K562 (cell line): ENCODE results near the gene CXCL1. TPM values are rescaled to one million over a fixed set of nuclear protein-coding genes. Genes with fewer than 3 reads are reported as not detected.

Experiments used
- ATAC-seq: fragments of 200-7000 bp; cut with Tn5 transposase; 3 replicates; pipeline ENCODE4 v1.9.1; 2020; ENCODE audit warnings: moderate library complexity
- BruUV-seq: library from RNA; stranded (reverse); fragments of 400-500 nt; replicated peaks from 2 replicates; lab custom pipeline; 2021; lab: Mats Ljungman, UMichigan
- CTCF ChIA-PET: fragments of 300-600 bp; formaldehyde crosslinking; extraction: SDS; loops from one replicate; lab custom pipeline; 2021; ENCODE audit warnings: low intra/inter-chr PET ratio; lab: Yijun Ruan, JAX
- POLR2A ChIA-PET: fragments of 300-600, 350-650 bp; sonication (Branson Sonifier 250); formaldehyde crosslinking; extraction: SDS; loops from one replicate; lab custom pipeline; 2021; ENCODE audit warnings: antibody characterized with exemption, inconsistent platforms; lab: Yijun Ruan, JAX
- DNase-seq, 4 experiments: peaks; one replicate each; pipeline versions ENCODE4 v3.0.0 to v3.0.0-alpha.2; 2011 to 2018; ENCODE audit warnings: low spot score in 3 of 4, mixed read lengths in 3 of 4; ENCODE audit errors: extremely low read depth in 1 of 4
- FAIRE-seq: peaks from 2 replicates; lab custom pipeline; 2011; peaks lifted over from hg19 to GRCh38; lab: Jason Lieb, UNC
- H2AFZ ChIP-seq: 2 replicates; pipeline ENCODE4 v1.6.0; 2011; ENCODE audit warnings: low read depth, low read length, control low read depth, inconsistent platforms
- H3K27ac ChIP-seq: fragments of 200-600 bp; 3 replicates; pipeline ENCODE4 v1.8.0; 2011; ENCODE audit warnings: low read depth, mild to moderate bottlenecking, control low read depth, inconsistent platforms, low read length, moderate library complexity, mixed read lengths; ENCODE audit errors: extremely low read depth
- H3K27me3 ChIP-seq, 2 experiments: fragments of 300-600 bp in 1 of 2; 2 replicates in 1 of 2; 3 replicates in 1 of 2; pipeline versions ENCODE4 v1.6.0 to v1.8.0; 2011; ENCODE audit warnings: inconsistent platforms in 2 of 2, low read length in 2 of 2, mild to moderate bottlenecking in 1 of 2, mixed read lengths in 1 of 2, moderate library complexity in 1 of 2; ENCODE audit not compliant: control insufficient read depth in 2 of 2, insufficient read depth in 2 of 2
- H3K36me3 ChIP-seq: fragments of 300-600 bp; 3 replicates; pipeline ENCODE4 v1.8.0; 2011; ENCODE audit warnings: mild to moderate bottlenecking, low read length, inconsistent platforms; ENCODE audit not compliant: control insufficient read depth, insufficient read depth
- H3K4me1 ChIP-seq, 2 experiments: fragments of 200-600 bp in 1 of 2; replicated peaks in 1 of 2; 2 replicates in 1 of 2; 3 replicates in 1 of 2; pipeline versions ENCODE4 v1.5.1 to v1.8.0; 2011; ENCODE audit warnings: inconsistent platforms in 2 of 2, low read length in 2 of 2, mild to moderate bottlenecking in 1 of 2, mixed read lengths in 1 of 2, moderate library complexity in 1 of 2; ENCODE audit not compliant: control insufficient read depth in 2 of 2, insufficient read depth in 2 of 2
- H3K4me2 ChIP-seq: 2 replicates; pipeline ENCODE4 v1.6.1; 2011; ENCODE audit warnings: low read length, control low read depth, inconsistent platforms, mixed read lengths; ENCODE audit not compliant: insufficient read depth
- H3K4me3 ChIP-seq: fragments of 200-600 bp; sonication (generic), shearing (Covaris generic); 2 replicates; pipeline ENCODE4 v1.5.1; 2016; ENCODE audit warnings: control low read depth, inconsistent platforms
- H3K79me2 ChIP-seq: fragments of 200-600 bp; 3 replicates; pipeline ENCODE4 v1.8.0; 2011; ENCODE audit warnings: low read length, inconsistent platforms; ENCODE audit not compliant: control insufficient read depth, insufficient read depth
- H3K9ac ChIP-seq, 2 experiments: 2 replicates each; pipeline versions ENCODE4 v1.6.0 to v1.6.1; 2011; ENCODE audit warnings: low read depth in 2 of 2, low read length in 2 of 2, control low read depth in 1 of 2, inconsistent platforms in 1 of 2, mild to moderate bottlenecking in 1 of 2, mixed read lengths in 1 of 2; ENCODE audit not compliant: insufficient read depth in 1 of 2
- H3K9me1 ChIP-seq: one replicate; pipeline ENCODE4 v1.6.0; 2011; ENCODE audit warnings: inconsistent platforms, mild to moderate bottlenecking, low read length, moderate library complexity; ENCODE audit not compliant: control insufficient read depth, insufficient read depth
- H3K9me3 ChIP-seq: replicated peaks from 2 replicates; pipeline ENCODE4 v1.5.1; 2011; ENCODE audit warnings: low read depth, low read length, inconsistent platforms; ENCODE audit not compliant: control insufficient read depth, insufficient read depth
- H4K20me1 ChIP-seq: replicated peaks from 2 replicates; pipeline ENCODE4 v1.6.1; 2011; ENCODE audit warnings: low read length, inconsistent platforms, mixed read lengths; ENCODE audit not compliant: control insufficient read depth, insufficient read depth
- C11orf30 ChIP-seq: fragments of 450-650 bp; IDR thresholded peaks from 2 replicates; pipeline ENCODE4 v1.6.1; 2016; ENCODE audit warnings: low read depth, mild to moderate bottlenecking
- HMG20B ChIP-seq: fragments of 250-450 bp; sonication (Bioruptor Pico); IDR thresholded peaks from 2 replicates; pipeline ENCODE4 v1.5.0; 2021; ENCODE audit warnings: mild to moderate bottlenecking
- KHSRP ChIP-seq: fragments of 450-650 bp; IDR thresholded peaks from 2 replicates; pipeline ENCODE4 v1.6.1; 2017
- MEIS2 ChIP-seq: fragments of 450-650 bp; IDR thresholded peaks from 2 replicates; pipeline ENCODE4 v1.6.1; 2014; ENCODE audit warnings: mild to moderate bottlenecking; ENCODE audit not compliant: partially characterized antibody
- NCOR1 ChIP-seq: fragments of 450-650 bp; IDR thresholded peaks from 2 replicates; pipeline ENCODE4 v1.6.1; 2016; ENCODE audit warnings: mild to moderate bottlenecking, moderate library complexity
- SETDB1 ChIP-seq: IDR thresholded peaks from one replicate; pipeline ENCODE4 v1.6.1; 2012; ENCODE audit warnings: low read length, control low read depth, inconsistent platforms
- SMARCE1 ChIP-seq: fragments of 450-650 bp; IDR thresholded peaks from 2 replicates; pipeline ENCODE4 v1.7.1; 2016; ENCODE audit warnings: mild to moderate bottlenecking
- SP2 ChIP-seq: IDR thresholded peaks from 2 replicates; pipeline ENCODE4 v1.6.1; 2011; ENCODE audit warnings: mild to moderate bottlenecking, low read depth, low read length, moderate library complexity; ENCODE audit not compliant: poor library complexity, severe bottlenecking; ENCODE audit errors: extremely low read depth
- SRSF1 ChIP-seq: fragments of 200-400 bp; formaldehyde crosslinking; IDR thresholded peaks from 2 replicates; pipeline ENCODE4 v1.6.1; 2017; ENCODE audit warnings: mild to moderate bottlenecking, low read depth, low read length, moderate library complexity
- TAF15 ChIP-seq: fragments of 200-400 bp; formaldehyde crosslinking; IDR thresholded peaks from 2 replicates; pipeline ENCODE4 v1.6.1; 2017; ENCODE audit warnings: mild to moderate bottlenecking, low read depth, low read length, moderate library complexity
- ZBTB26 ChIP-seq: fragments of 450-650 bp; formaldehyde crosslinking; IDR thresholded peaks from 2 replicates; pipeline ENCODE4 v1.4.0; 2022; ENCODE audit warnings: missing genetic modification characterization
- ZKSCAN3 ChIP-seq: fragments of 250-450 bp; sonication (Bioruptor Pico); IDR thresholded peaks from 2 replicates; pipeline ENCODE4 v1.4.0; 2020
- ZNF12 ChIP-seq: sonication (generic); formaldehyde crosslinking; IDR thresholded peaks from 2 replicates; pipeline ENCODE4 v1.4.0; 2020; ENCODE audit warnings: mild to moderate bottlenecking, missing genetic modification reagents
- WGBS: fragments of 100-300 bp; shearing (Covaris generic); methylation state at CpG from one replicate; pipeline ENCODE4 v1.1.6; 2016; ENCODE audit warnings: low coverage, mixed read lengths; ENCODE audit not compliant: insufficient coverage; ENCODE audit errors: missing lambda C conversion rate; 5-methylcytosine and 5-hydroxymethylcytosine counted together
- in situ Hi-C: fragments of 300-500 bp; cut with MboI; formaldehyde crosslinking; loops from 4 replicates; pipeline ENCODE4 v1.15.0; 2018; ENCODE audit warnings: inconsistent platforms, mixed read lengths
- intact Hi-C: fragments of 100-400 bp; cut with micrococcal nuclease; formaldehyde crosslinking; loops from 2 replicates; pipeline ENCODE4 v1.14.2; 2022
- polyA plus RNA-seq, 8 experiments: library from polyadenylated mRNA; depleted of rRNA in 4 of 8; stranded (reverse) in 5 of 8; unstranded in 3 of 8; fragments of >200 nt; fragmentation: Nextera tagmentation in 2 of 8; fragmentation: Illumina TruSeq in 1 of 8; extraction: Ambion mirVana in 2 of 8; extraction: Trizol in 1 of 8; gene quantifications; 2 replicates each; pipeline versions ENCODE4 v1.2.1 to v1.2.3, GENCODE V29; 2011 to 2014; ENCODE audit warnings: inconsistent platforms in 1 of 8, missing spikeins in 1 of 8
- total RNA-seq, 7 experiments: library from RNA; depleted of rRNA in 6 of 7; stranded (reverse); fragments of >200 nt in 6 of 7; fragmentation: Illumina TruSeq in 2 of 7; extraction: Trizol in 2 of 7; gene quantifications; 2 replicates each; pipeline versions ENCODE4 v1.2.1 to v1.2.3, GENCODE V29; 2011 to 2021; ENCODE audit warnings: low replicate concordance in 1 of 7
- TF ChIP-seq, protein P1 (sequence below), 2 experiments: fragments of 250-450 bp in 1 of 2; fragments of 450-650 bp in 1 of 2; sonication (Bioruptor Pico) in 1 of 2; IDR thresholded peaks; 2 replicates each; pipeline versions ENCODE4 v1.6.1 to v1.8.0; 2016 to 2021; ENCODE audit warnings: mild to moderate bottlenecking in 2 of 2, moderate library complexity in 2 of 2, missing compliant biosample characterization in 1 of 2, missing genetic modification characterization in 1 of 2

The CXCL1 gene
- total and polyA plus RNA-seq, 9 of the 15 experiments (the other 6 are each of a cell fraction or from before 2014, with no cell fraction given), result 0.07 to 2.2 (median 0.32) TPM; not detected in 3

GRCh38 chr4:73902817-73903547, 33.8 kb downstream of the CXCL1 start:
- CTCF ChIA-PET, result no interaction called here
- H3K9me1 ChIP-seq, result no peaks in the 10 kb centered on the region
- no peaks in the 10 kb centered on the region for H4K20me1 ChIP-seq
- H3K9me3 ChIP-seq, result no peaks in the 10 kb centered on the region
- H3K4me3 ChIP-seq, result no peak overlapping the region
- intact Hi-C loops, result no loop called here
- WGBS, result 47% methylated on average over 3 of the region's 3 CpGs
- BruUV-seq, result no TSS peak
- in situ Hi-C loops, result no loop called here
- no peak overlapping the region for H3K27ac ChIP-seq
- no peaks in the 10 kb centered on the region for H3K36me3 ChIP-seq
- H3K27me3 ChIP-seq, result no peaks in the 10 kb centered on the region
- peaks cover 0 to 7% of the 10 kb centered on the region in 2 experiments for H3K4me1 ChIP-seq
- H2AFZ ChIP-seq, result no peak overlapping the region
- H3K4me2 ChIP-seq, result no peak overlapping the region
- ATAC-seq, result no peak
- no peak for DNase-seq
- H3K9ac ChIP-seq, result no peak overlapping the region
- FAIRE-seq, result no peak
- POLR2A ChIA-PET, result no interaction called here
- no peaks in the 10 kb centered on the region for H3K79me2 ChIP-seq
- TF ChIP-seq, protein P1, sequence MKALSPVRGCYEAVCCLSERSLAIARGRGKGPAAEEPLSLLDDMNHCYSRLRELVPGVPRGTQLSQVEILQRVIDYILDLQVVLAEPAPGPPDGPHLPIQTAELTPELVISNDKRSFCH (CRISPR knock-in tag; IDR thresholded peaks at IDR 0.05), result no peak
- TF ChIP-seq, protein P1 (tag; IDR thresholded peaks at IDR 0.05), result no peak
- no peak for TF ChIP-seq ZBTB26 (CRISPR knock-in tag)
- TF ChIP-seq TAF15, result no peak
- TF ChIP-seq MEIS2, result no peak
- TF ChIP-seq ZNF12 (CRISPR knock-in tag), result no peak
- no peak for TF ChIP-seq ZKSCAN3 (CRISPR knock-in tag)
- no peak for TF ChIP-seq SRSF1
- no peak for TF ChIP-seq SP2
- TF ChIP-seq SETDB1, result no peak
- TF ChIP-seq KHSRP, result no peak
- no peak for TF ChIP-seq NCOR1
- no peak for TF ChIP-seq C11orf30
- no peak for TF ChIP-seq HMG20B (CRISPR knock-in tag)
- TF ChIP-seq SMARCE1, result no peak
